A673 (cell line): ENCODE measurements around the gene CNTRL. TPM values are rescaled to one million over a fixed set of nuclear protein-coding genes. Genes with fewer than 3 reads are reported as not detected.

Source experiments
- BruUV-seq: library from RNA; stranded (reverse); fragments of 400-500 nt; replicated peaks from 2 replicates; lab custom pipeline; 2021; lab: Mats Ljungman, UMichigan
- CTCF ChIA-PET: fragments of 300-600 bp; sonication (Branson Sonifier 250); formaldehyde crosslinking; loops from one replicate; lab custom pipeline; 2022; ENCODE audit warnings: antibody characterized with exemption; lab: Charles Lee
- POLR2A ChIA-PET: fragments of 300-600 bp; sonication (Branson Sonifier 250); formaldehyde crosslinking; loops from one replicate; lab custom pipeline; 2022; ENCODE audit warnings: antibody characterized with exemption; ENCODE audit not compliant: low non-redundant PET; lab: Charles Lee
- DNase-seq: peaks from one replicate; pipeline ENCODE4 v3.0.0-alpha.2; 2015; ENCODE audit warnings: low spot score
- H3K27ac ChIP-seq: fragments of 200-600 bp; sonication (generic); 2 replicates; pipeline ENCODE4 v1.5.1; 2016; ENCODE audit warnings: mixed run types, low read depth, mild to moderate bottlenecking, mixed read lengths, antibody characterized with exemption, low read length; ENCODE audit not compliant: poor library complexity, severe bottlenecking
- H3K27me3 ChIP-seq: fragments of 200-600 bp; sonication (generic); replicated peaks from 2 replicates; pipeline ENCODE4 v1.6.1; 2017; ENCODE audit warnings: mixed run types, low read depth, mild to moderate bottlenecking, mixed read lengths, antibody characterized with exemption, low read length; ENCODE audit not compliant: insufficient read depth, poor library complexity
- H3K36me3 ChIP-seq: fragments of 200-600 bp; sonication (generic); 2 replicates; pipeline ENCODE4 v1.6.1; 2016; ENCODE audit warnings: mixed run types, mild to moderate bottlenecking, mixed read lengths, antibody characterized with exemption, low read length; ENCODE audit not compliant: insufficient read depth, poor library complexity, severe bottlenecking
- H3K4me1 ChIP-seq: fragments of 200-600 bp; sonication (generic); 2 replicates; pipeline ENCODE4 v1.6.1; 2017; ENCODE audit warnings: mixed run types, mild to moderate bottlenecking, mixed read lengths, antibody characterized with exemption, low read length; ENCODE audit not compliant: insufficient read depth, poor library complexity, severe bottlenecking
- H3K4me3 ChIP-seq: fragments of 200-600 bp; sonication (generic); 2 replicates; pipeline ENCODE4 v1.5.1; 2016; ENCODE audit warnings: low read depth, mixed run types, mild to moderate bottlenecking, mixed read lengths, low read length; ENCODE audit not compliant: poor library complexity, severe bottlenecking
- H3K9me3 ChIP-seq: fragments of 200-600 bp; sonication (generic); 2 replicates; pipeline ENCODE4 v1.6.1; 2016; ENCODE audit warnings: mixed run types, low read depth, mild to moderate bottlenecking, mixed read lengths, antibody characterized with exemption, low read length; ENCODE audit not compliant: poor library complexity, severe bottlenecking
- CTCF ChIP-seq: fragments of 300-800, 200-600 bp; sonication (generic); conservative IDR thresholded peaks from 2 replicates; pipeline ENCODE4 v1.5.1; 2017; ENCODE audit warnings: low read depth, mild to moderate bottlenecking, antibody characterized with exemption, low read length, moderate library complexity, mixed read lengths
- EZH2 ChIP-seq: fragments of 200-600 bp; sonication (generic); IDR thresholded peaks from 2 replicates; pipeline ENCODE4 v1.6.1; 2017; ENCODE audit warnings: borderline replicate concordance, low read depth, mild to moderate bottlenecking, mixed read lengths, antibody characterized with exemption, low read length; ENCODE audit not compliant: poor library complexity, severe bottlenecking
- intact Hi-C: fragments of 100-400 bp; cut with micrococcal nuclease; formaldehyde crosslinking; loops from one replicate; pipeline ENCODE4 v1.10.0; 2022; ENCODE audit not compliant: unreplicated experiment
- total RNA-seq: library from RNA; stranded (reverse); gene quantifications from 2 replicates; pipeline ENCODE4 v1.2.3, GENCODE V29; 2021

CNTRL gene
- total RNA-seq, 1 experiment from 2014 or later = 26.3 TPM

DNA sequence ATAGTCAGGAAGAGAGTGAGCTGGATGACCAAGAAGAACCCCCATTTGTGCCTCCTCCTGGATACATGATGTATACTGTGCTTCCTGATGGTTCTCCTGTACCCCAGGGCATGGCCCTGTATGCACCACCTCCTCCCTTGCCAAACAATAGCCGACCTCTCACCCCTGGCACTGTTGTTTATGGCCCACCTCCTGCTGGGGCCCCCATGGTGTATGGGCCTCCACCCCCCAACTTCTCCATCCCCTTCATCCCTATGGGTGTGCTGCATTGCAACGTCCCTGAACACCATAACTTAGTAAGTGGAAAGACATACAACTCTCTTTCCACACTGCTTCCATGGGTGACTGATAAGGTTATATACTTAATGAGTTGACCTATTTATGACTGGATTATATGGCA, 75.4 kb downstream of the CNTRL start:
- Histone ChIP-seq H3K27ac (no peak overlapping the region), H3K9me3 (no peaks in the 10 kb centered on the region), H3K27me3 (no peaks in the 10 kb centered on the region), H3K4me1 (no peaks in the 10 kb centered on the region), H3K4me3 (no peak overlapping the region), H3K36me3 (peaks cover 70% of the 10 kb centered on the region)
- POLR2A ChIA-PET = no interaction called here
- no TSS peak for BruUV-seq
- TF ChIP-seq EZH2 (no peak), CTCF (no peak)
- CTCF ChIA-PET = no interaction called here
- no peak for DNase-seq
- intact Hi-C loops = no loop called here

GRCh38 chr9:121153642-121154041, 78.9 kb downstream of the CNTRL start:
- H3K4me3 ChIP-seq = no peak overlapping the region
- TF ChIP-seq CTCF (no peak), EZH2 (no peak)
- BruUV-seq = no TSS peak
- no peaks in the 10 kb centered on the region for H3K9me3 ChIP-seq
- peaks cover 60% of the 10 kb centered on the region for H3K36me3 ChIP-seq
- DNase-seq = no peak
- no peaks in the 10 kb centered on the region for H3K27me3 ChIP-seq
- ChIA-PET POLR2A (no interaction called here), CTCF (no interaction called here)
- intact Hi-C loops = no loop called here
- no peaks in the 10 kb centered on the region for H3K4me1 ChIP-seq
- no peak overlapping the region for H3K27ac ChIP-seq

GRCh38 chr9:121154782-121155181, 80.0 kb downstream of the CNTRL start:
- ChIA-PET CTCF (no interaction called here), POLR2A (no interaction called here)
- BruUV-seq = no TSS peak
- Histone ChIP-seq H3K4me3 (no peak overlapping the region), H3K36me3 (peaks cover 56% of the 10 kb centered on the region), H3K9me3 (no peaks in the 10 kb centered on the region), H3K27me3 (no peaks in the 10 kb centered on the region), H3K4me1 (no peaks in the 10 kb centered on the region), H3K27ac (no peak overlapping the region)
- TF ChIP-seq EZH2 (no peak), CTCF (no peak)
- DNase-seq = no peak
- intact Hi-C loops = no loop called here
